SW480 (cell line): ENCODE measurements around the gene FJX1.
A peak's percentile ranks its signal among the peaks of the same experiment; 100 is the strongest.

Source experiments
- DNase-seq: peaks from one replicate; pipeline ENCODE4 v3.0.0-alpha.2; 2016; ENCODE audit warnings: low spot score

Gene FJX1

GRCh38 chr11:35617687-35618496 is at the start of gene FJX1:
TSS of gene FJX1 (plus strand) at chr11:35618460. CDS start at chr11:35618637, 177 bp downstream.
- peak; percentile 93 for DNase-seq

GRCh38 chr11:35571696-35572095 is 46.6 kb upstream of the FJX1 start:
- no peak for DNase-seq

GRCh38 chr11:35579557-35580396 is 38.5 kb upstream of the FJX1 start:
- DNase-seq: peak; percentile 67

- no peak for DNase-seq
Measured at GRCh38 chr11:35580397-35580781, 37.9 kb upstream of the FJX1 start.

- DNase-seq: no peak
Measured at GRCh38 chr11:35582033-35582432, 36.2 kb upstream of the FJX1 start.

- DNase-seq: no peak
Measured at GRCh38 chr11:35583126-35583525, 35.1 kb upstream of the FJX1 start.

GRCh38 chr11:35583843-35584242 is 34.4 kb upstream of the FJX1 start:
- no peak for DNase-seq

- no peak for DNase-seq
Measured at GRCh38 chr11:35584321-35584720, 33.9 kb upstream of the FJX1 start.

- DNase-seq: no peak
Measured at GRCh38 chr11:35585416-35585815, 32.8 kb upstream of the FJX1 start.

GRCh38 chr11:35586222-35586621 is 32.0 kb upstream of the FJX1 start:
- no peak for DNase-seq

GRCh38 chr11:35587972-35588371 is 30.3 kb upstream of the FJX1 start:
- no peak for DNase-seq

- no peak for DNase-seq
Measured at GRCh38 chr11:35588627-35589026, 29.6 kb upstream of the FJX1 start.

GRCh38 chr11:35589281-35589680 is 29.0 kb upstream of the FJX1 start:
- DNase-seq: no peak

- no peak for DNase-seq
Measured at GRCh38 chr11:35590412-35590811, 27.8 kb upstream of the FJX1 start.

GRCh38 chr11:35593143-35593542 is 25.1 kb upstream of the FJX1 start:
- DNase-seq: peak; percentile 92

- no peak for DNase-seq
Measured at GRCh38 chr11:35594680-35595079, 23.6 kb upstream of the FJX1 start.

- no peak for DNase-seq
Measured at GRCh38 chr11:35598254-35599125, 19.8 kb upstream of the FJX1 start.

GRCh38 chr11:35600331-35600838 is 17.9 kb upstream of the FJX1 start:
- no peak for DNase-seq

- DNase-seq: no peak
Measured at GRCh38 chr11:35602160-35602793, 16.0 kb upstream of the FJX1 start.

- no peak for DNase-seq
Measured at GRCh38 chr11:35602979-35603378, 15.3 kb upstream of the FJX1 start.

GRCh38 chr11:35605706-35606105 is 12.6 kb upstream of the FJX1 start:
- no peak for DNase-seq

- no peak for DNase-seq
Measured at GRCh38 chr11:35606206-35606605, 12.1 kb upstream of the FJX1 start.
